SK-N-SH (cell line): ENCODE measurements around the gene RHBDL1. TPM values are rescaled to one million over a fixed set of nuclear protein-coding genes. Genes with fewer than 3 reads are reported as not detected.

Experiments used
- CTCF ChIA-PET: fragments of 300-600, 350-600 bp; formaldehyde crosslinking; extraction: SDS; loops from one replicate; lab custom pipeline; 2021; lab: Yijun Ruan, JAX
- POLR2A ChIA-PET: fragments of 350-600 bp; sonication (Branson Sonifier 250); formaldehyde crosslinking; extraction: SDS; loops from one replicate; lab custom pipeline; 2020; ENCODE audit warnings: antibody characterized with exemption, inconsistent platforms; lab: Yijun Ruan, JAX
- DNase-seq: peaks from one replicate; pipeline ENCODE4 v3.0.0; 2012
- H2AFZ ChIP-seq: fragments of 200-600 bp; sonication (generic); 2 replicates; pipeline ENCODE4 v1.8.1; 2016; ENCODE audit warnings: antibody characterized with exemption, mild to moderate bottlenecking, low read depth
- H3F3A ChIP-seq: fragments of 200-600 bp; sonication (generic); replicated peaks from 2 replicates; pipeline ENCODE3; 2016; ENCODE audit warnings: antibody characterized with exemption, mild to moderate bottlenecking; ENCODE audit not compliant: insufficient read depth
- H3K27ac ChIP-seq, 2 experiments: fragments of 200-500 bp in 1 of 2; fragments of 200-600 bp in 1 of 2; sonication (Bioruptor generic) in 1 of 2; sonication (generic), shearing (Covaris generic) in 1 of 2; 2 replicates each; pipeline versions ENCODE4 v1.5.1 to v1.6.1; 2014 to 2016; ENCODE audit warnings: low read depth in 2 of 2, inconsistent platforms in 1 of 2, low read length in 1 of 2, mild to moderate bottlenecking in 1 of 2, mixed read lengths in 1 of 2
- H3K27me3 ChIP-seq: fragments of 200-600 bp; sonication (generic), shearing (Covaris generic); 2 replicates; pipeline ENCODE4 v1.6.1; 2016; ENCODE audit warnings: mixed run types; ENCODE audit not compliant: insufficient read depth
- H3K36me3 ChIP-seq, 2 experiments: fragments of 200-500 bp in 1 of 2; fragments of 200-600 bp in 1 of 2; sonication (Bioruptor generic) in 1 of 2; sonication (generic) in 1 of 2; replicated peaks in 1 of 2; 2 replicates each; pipeline versions ENCODE3 to v1.5.1; 2014 to 2016; ENCODE audit warnings: low read length in 1 of 2, mild to moderate bottlenecking in 1 of 2; ENCODE audit not compliant: insufficient read depth in 2 of 2, control insufficient read depth in 1 of 2
- H3K4me1 ChIP-seq, 2 experiments: fragments of 200-500 bp in 1 of 2; fragments of 200-600 bp in 1 of 2; sonication (Bioruptor generic) in 1 of 2; sonication (generic), shearing (Covaris generic) in 1 of 2; 2 replicates each; pipeline versions ENCODE4 v1.5.1 to v1.6.1; 2014 to 2016; ENCODE audit warnings: low read depth in 1 of 2, low read length in 1 of 2, mixed run types in 1 of 2; ENCODE audit not compliant: insufficient read depth in 2 of 2, control insufficient read depth in 1 of 2
- H3K4me2 ChIP-seq: fragments of 200-600 bp; sonication (generic), shearing (Covaris generic); 2 replicates; pipeline ENCODE4 v1.6.1; 2017; ENCODE audit warnings: mixed run types
- H3K4me3 ChIP-seq, 2 experiments: fragments of 200-500 bp in 1 of 2; fragments of 200-600 bp in 1 of 2; sonication (Bioruptor generic) in 1 of 2; sonication (generic), shearing (Covaris generic) in 1 of 2; 2 replicates each; pipeline versions ENCODE4 v1.5.1 to v1.8.1; 2014 to 2016; ENCODE audit warnings: low read depth in 2 of 2, inconsistent platforms in 1 of 2, low read length in 1 of 2, mild to moderate bottlenecking in 1 of 2, mixed read lengths in 1 of 2, moderate library complexity in 1 of 2
- H3K79me2 ChIP-seq: fragments of 200-600 bp; sonication (generic); 2 replicates; pipeline ENCODE4 v1.8.1; 2017; ENCODE audit warnings: mild to moderate bottlenecking; ENCODE audit not compliant: insufficient read depth
- H3K9ac ChIP-seq: fragments of 200-600 bp; sonication (generic); 2 replicates; pipeline ENCODE4 v1.6.1; 2017; ENCODE audit warnings: mixed run types
- H3K9me2 ChIP-seq: fragments of 200-600 bp; sonication (generic); 2 replicates; pipeline ENCODE4 v1.6.1; 2017; ENCODE audit warnings: mixed run types
- H3K9me3 ChIP-seq: fragments of 200-600 bp; sonication (generic); 2 replicates; pipeline ENCODE4 v1.6.1; 2017; ENCODE audit warnings: mixed run types, mild to moderate bottlenecking, moderate library complexity
- H4K20me1 ChIP-seq: fragments of 200-600 bp; sonication (generic); 2 replicates; pipeline ENCODE4 v1.6.1; 2017; ENCODE audit warnings: mild to moderate bottlenecking, mixed run types; ENCODE audit not compliant: insufficient read depth
- CHD2 ChIP-seq: fragments of 150-350 bp; IDR thresholded peaks from 2 replicates; pipeline ENCODE4 v1.6.1; 2018; ENCODE audit warnings: low read length; ENCODE audit not compliant: partially characterized antibody
- ELF1 ChIP-seq: IDR thresholded peaks from 2 replicates; pipeline ENCODE4 v1.4.0; 2012
- EP300 ChIP-seq, 2 experiments: IDR thresholded peaks; 2 replicates each; pipeline versions ENCODE4 v1.4.0 to v1.6.1; 2012; ENCODE audit warnings: borderline replicate concordance in 1 of 2, low read depth in 1 of 2, low read length in 1 of 2
- GATA2 ChIP-seq: sonication (generic); formaldehyde crosslinking; IDR thresholded peaks from 2 replicates; pipeline ENCODE4 v1.5.0; 2020; ENCODE audit warnings: mild to moderate bottlenecking, missing genetic modification reagents
- IRF3 ChIP-seq: fragments of 150-350 bp; IDR thresholded peaks from 2 replicates; pipeline ENCODE4 v1.6.1; 2016; ENCODE audit warnings: mild to moderate bottlenecking, low read depth, low read length
- JUND ChIP-seq: IDR thresholded peaks from 2 replicates; pipeline ENCODE4 v1.4.0; 2012
- MAX ChIP-seq: IDR thresholded peaks from 2 replicates; pipeline ENCODE4 v1.4.0; 2012; ENCODE audit warnings: low read depth
- MEF2A ChIP-seq: IDR thresholded peaks from 2 replicates; pipeline ENCODE4 v1.4.0; 2012; ENCODE audit warnings: low read depth, borderline replicate concordance
- NFIC ChIP-seq: IDR thresholded peaks from 2 replicates; pipeline ENCODE4 v1.4.0; 2012; ENCODE audit warnings: borderline replicate concordance
- RCOR1 ChIP-seq: fragments of 150-350 bp; IDR thresholded peaks from 2 replicates; pipeline ENCODE4 v1.6.1; 2017; ENCODE audit warnings: antibody characterized with exemption, low read length
- RFX5 ChIP-seq: IDR thresholded peaks from 2 replicates; pipeline ENCODE4 v1.6.1; 2012; ENCODE audit warnings: mild to moderate bottlenecking, improper control_type of control experiment, low read length
- RXRA ChIP-seq: IDR thresholded peaks from 2 replicates; pipeline ENCODE4 v1.4.0; 2012; ENCODE audit warnings: low read depth, mild to moderate bottlenecking, borderline replicate concordance
- SIN3A ChIP-seq: IDR thresholded peaks from 2 replicates; pipeline ENCODE4 v1.6.1; 2012; ENCODE audit warnings: low read depth, mild to moderate bottlenecking, low read length, moderate library complexity, borderline replicate concordance
- TAF1 ChIP-seq: IDR thresholded peaks from 2 replicates; pipeline ENCODE4 v1.6.1; 2012; ENCODE audit warnings: low read depth, mild to moderate bottlenecking, low read length, moderate library complexity, borderline replicate concordance
- TCF12 ChIP-seq: IDR thresholded peaks from 2 replicates; pipeline ENCODE4 v1.4.0; 2012
- TEAD4 ChIP-seq: IDR thresholded peaks from 2 replicates; pipeline ENCODE4 v1.4.0; 2012; ENCODE audit warnings: mild to moderate bottlenecking, borderline replicate concordance; ENCODE audit not compliant: insufficient read depth
- WGBS: methylation state at CpG from one replicate; pipeline ENCODE4 v1.1.6; 2017; ENCODE audit warnings: low lambda C conversion rate; 5-methylcytosine and 5-hydroxymethylcytosine counted together
- polyA plus RNA-seq, 3 experiments: library from polyadenylated mRNA; depleted of rRNA; stranded (reverse); fragments of >200 nt; gene quantifications; 2 replicates each; pipeline ENCODE4 v1.2.3, GENCODE V29; 2012
- TF ChIP-seq, protein P1 (sequence below): IDR thresholded peaks from 2 replicates; pipeline ENCODE4; 2012
- TF ChIP-seq, protein P2 (sequence below): IDR thresholded peaks from 2 replicates; pipeline ENCODE4 v1.4.0; 2012; ENCODE audit warnings: low read depth, borderline replicate concordance
- TF ChIP-seq, protein P3 (sequence below): fragments of 200-600 bp; sonication (generic); IDR thresholded peaks from 2 replicates; pipeline ENCODE4 v1.6.1; 2017; ENCODE audit warnings: antibody characterized with exemption, mild to moderate bottlenecking, moderate library complexity

The RHBDL1 gene
- polyA plus RNA-seq, 1 of the 3 experiments (the other 2 are of a cell fraction), result 4.1 TPM

GRCh38 chr16:715477-716199, 40.2 kb downstream of the RHBDL1 start (continued):
- TF ChIP-seq RFX5 (no peak), RCOR1 (no peak), TAF1 (no peak), RXRA (no peak), MEF2A (no peak)

DNA sequence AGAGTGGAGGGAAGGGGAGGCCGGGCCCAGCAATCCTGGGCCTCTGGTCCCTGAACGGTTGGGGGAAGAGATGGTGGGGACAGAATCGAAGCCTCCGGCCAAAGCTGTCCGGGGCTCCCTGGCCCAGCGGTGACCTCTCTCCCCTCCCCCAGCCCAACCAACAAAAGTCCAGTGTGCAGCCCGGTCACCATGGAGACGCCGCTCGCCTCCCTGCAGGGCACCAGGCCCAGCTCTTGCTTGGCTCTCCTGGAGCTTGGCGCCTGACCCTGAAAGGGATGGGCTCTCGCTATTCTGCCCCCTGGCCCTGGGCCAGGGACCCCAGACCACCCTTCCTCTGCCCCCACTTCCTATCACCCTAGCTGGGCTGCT, 40.7 kb downstream of the RHBDL1 start:
- peaks cover 13 to 43% of the 10 kb centered on the region in 2 experiments; a peak in 3 of 4 replicates for H3K4me1 ChIP-seq
- CTCF ChIA-PET, result interaction anchor here (0.6 to 22.4 kb wide), 10 partner anchors 11 to 68 kb away, joined by 3 to 358 read pairs (median 9); partner anchors contain the start of genes ANTKMT, CCDC78, CHTF18 and CIAO3
- H3K4me2 ChIP-seq, result peak overlapping the region; percentile 93

More for the DNA sequence above, 40.7 kb downstream of the RHBDL1 start:
- Histone ChIP-seq H3K36me3 (peaks cover 0 to 4% of the 10 kb centered on the region in 2 experiments), H3K9ac (peak overlapping the region; percentile 67; the same call in 1 of the 2 replicates), H3K27ac (peak overlapping the region; percentile 56 to 91; a peak in 3 of 4 replicates), H3K9me2 (no peaks in the 10 kb centered on the region), H3F3A (peaks cover 28% of the 10 kb centered on the region), H4K20me1 (peaks cover 12% of the 10 kb centered on the region; the same call in 1 of the 2 replicates), H3K9me3 (no peaks in the 10 kb centered on the region), H2AFZ (no peak overlapping the region), H3K4me3 (peak overlapping the region; percentile 66 to 70), H3K79me2 (0 out of 2 replicates have a peak, but pooled peaks cover 2% of the 10 kb centered on the region), H3K27me3 (no peaks in the 10 kb centered on the region)
- no peak for TF ChIP-seq TEAD4
- TF ChIP-seq GATA2 (CRISPR knock-in tag), result no peak
- TF ChIP-seq, protein P1, sequence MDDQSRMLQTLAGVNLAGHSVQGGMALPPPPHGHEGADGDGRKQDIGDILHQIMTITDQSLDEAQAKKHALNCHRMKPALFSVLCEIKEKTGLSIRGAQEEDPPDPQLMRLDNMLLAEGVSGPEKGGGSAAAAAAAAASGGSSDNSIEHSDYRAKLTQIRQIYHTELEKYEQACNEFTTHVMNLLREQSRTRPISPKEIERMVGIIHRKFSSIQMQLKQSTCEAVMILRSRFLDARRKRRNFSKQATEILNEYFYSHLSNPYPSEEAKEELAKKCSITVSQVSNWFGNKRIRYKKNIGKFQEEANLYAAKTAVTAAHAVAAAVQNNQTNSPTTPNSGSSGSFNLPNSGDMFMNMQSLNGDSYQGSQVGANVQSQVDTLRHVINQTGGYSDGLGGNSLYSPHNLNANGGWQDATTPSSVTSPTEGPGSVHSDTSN, result no peak
- TF ChIP-seq JUND, result no peak
- peak in 1 of 2 experiments; percentile 40; a peak in 2 of 4 replicates for TF ChIP-seq EP300 (IDR thresholded peaks at IDR 0.05; ENCODE audit: borderline replicate concordance in 1 of 2, low read depth in 1 of 2, low read length in 1 of 2)
- TF ChIP-seq MEF2A, result no peak
- TF ChIP-seq, protein P2, sequence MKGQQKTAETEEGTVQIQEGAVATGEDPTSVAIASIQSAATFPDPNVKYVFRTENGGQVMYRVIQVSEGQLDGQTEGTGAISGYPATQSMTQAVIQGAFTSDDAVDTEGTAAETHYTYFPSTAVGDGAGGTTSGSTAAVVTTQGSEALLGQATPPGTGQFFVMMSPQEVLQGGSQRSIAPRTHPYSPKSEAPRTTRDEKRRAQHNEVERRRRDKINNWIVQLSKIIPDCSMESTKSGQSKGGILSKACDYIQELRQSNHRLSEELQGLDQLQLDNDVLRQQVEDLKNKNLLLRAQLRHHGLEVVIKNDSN, result no peak
- no peak for TF ChIP-seq TAF1
- TF ChIP-seq TCF12, result no peak
- TF ChIP-seq, protein P3, sequence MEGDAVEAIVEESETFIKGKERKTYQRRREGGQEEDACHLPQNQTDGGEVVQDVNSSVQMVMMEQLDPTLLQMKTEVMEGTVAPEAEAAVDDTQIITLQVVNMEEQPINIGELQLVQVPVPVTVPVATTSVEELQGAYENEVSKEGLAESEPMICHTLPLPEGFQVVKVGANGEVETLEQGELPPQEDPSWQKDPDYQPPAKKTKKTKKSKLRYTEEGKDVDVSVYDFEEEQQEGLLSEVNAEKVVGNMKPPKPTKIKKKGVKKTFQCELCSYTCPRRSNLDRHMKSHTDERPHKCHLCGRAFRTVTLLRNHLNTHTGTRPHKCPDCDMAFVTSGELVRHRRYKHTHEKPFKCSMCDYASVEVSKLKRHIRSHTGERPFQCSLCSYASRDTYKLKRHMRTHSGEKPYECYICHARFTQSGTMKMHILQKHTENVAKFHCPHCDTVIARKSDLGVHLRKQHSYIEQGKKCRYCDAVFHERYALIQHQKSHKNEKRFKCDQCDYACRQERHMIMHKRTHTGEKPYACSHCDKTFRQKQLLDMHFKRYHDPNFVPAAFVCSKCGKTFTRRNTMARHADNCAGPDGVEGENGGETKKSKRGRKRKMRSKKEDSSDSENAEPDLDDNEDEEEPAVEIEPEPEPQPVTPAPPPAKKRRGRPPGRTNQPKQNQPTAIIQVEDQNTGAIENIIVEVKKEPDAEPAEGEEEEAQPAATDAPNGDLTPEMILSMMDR, result no peak
- TF ChIP-seq ELF1, result no peak
- TF ChIP-seq CHD2, result peak; percentile 65
- TF ChIP-seq SIN3A, result no peak
- TF ChIP-seq MAX, result no peak
- no peak for TF ChIP-seq IRF3
- peak; percentile 23 for TF ChIP-seq NFIC
- DNase-seq, result peak; percentile 86
- WGBS, result 20% methylated on average over 1 of the region's 12 CpGs
- POLR2A ChIA-PET, result interaction anchor here (0.7 to 2.6 kb wide), 8 partner anchors 9 to 68 kb away, joined by 3 to 13 read pairs (median 4); partner anchors contain the start of genes CCDC78 and CIAO3
